ENCODE data around the gene HRK.

GRCh38 chr12:116922194-116922897 lies 41.1 kb upstream of the HRK start:
- TF ChIP-seq CTCF (IDR thresholded peaks at IDR 0.05; ENCODE audit: low read depth, low read length, missing input control) (no peak), RAD21 (IDR thresholded peaks at IDR 0.05) (no peak), GABPA (IDR thresholded peaks at IDR 0.05 in 1 of 2, conservative IDR thresholded peaks at IDR 0.05 in 1 of 2) (no peak), TAF1 (conservative IDR thresholded peaks at IDR 0.05) (no peak), JUND (IDR thresholded peaks at IDR 0.05) (no peak)
